Kidney (tissue), 14 donors: ENCODE data around the gene PGBD5. TPM values are rescaled to one million over a fixed set of nuclear protein-coding genes. Genes with fewer than 3 reads are reported as not detected.

ENCODE experiments used
- DNase-seq, 5 donors: peaks; one replicate each; pipeline ENCODE4 v3.0.0-alpha.2; 2013 to 2020
- FAIRE-seq: peaks from 2 replicates; lab custom pipeline; 2012; peaks lifted over from hg19 to GRCh38; lab: Jason Lieb, UNC
- H3K27ac ChIP-seq, 2 donors: one replicate each; pipeline ENCODE4 v1.7.0; 2013; ENCODE audit warnings: low read depth in 2 of 2, low read length in 2 of 2, inconsistent platforms in 1 of 2
- H3K27me3 ChIP-seq: one replicate; pipeline ENCODE4 v1.7.1; 2013; ENCODE audit warnings: low read length, inconsistent platforms; ENCODE audit not compliant: control insufficient read depth, insufficient read depth
- H3K36me3 ChIP-seq, 3 donors: one replicate each; pipeline versions ENCODE4 v1.7.0 to v1.7.1; 2013; ENCODE audit warnings: low read length in 3 of 3, control low read depth in 1 of 3, inconsistent platforms in 1 of 3; ENCODE audit not compliant: insufficient read depth in 3 of 3, control insufficient read depth in 2 of 3
- H3K4me1 ChIP-seq, 3 donors: one replicate each; pipeline versions ENCODE4 v1.7.0 to v1.7.1; 2013; ENCODE audit warnings: low read length in 3 of 3, inconsistent platforms in 1 of 3, low read depth in 1 of 3; ENCODE audit not compliant: control insufficient read depth in 2 of 3, insufficient read depth in 2 of 3
- H3K4me3 ChIP-seq, 3 donors: one replicate each; pipeline versions ENCODE4 v1.7.0 to v1.8.1; 2013; ENCODE audit warnings: low read length in 3 of 3, control low read depth in 1 of 3, inconsistent platforms in 1 of 3
- H3K9ac ChIP-seq, 3 donors: one replicate each; pipeline versions ENCODE4 v1.7.0 to v1.7.1; 2013; ENCODE audit warnings: low read length in 3 of 3, control low read depth in 1 of 3, inconsistent platforms in 1 of 3
- H3K9me3 ChIP-seq, 3 donors: one replicate each; pipeline versions ENCODE4 v1.7.0 to v1.7.1; 2013; ENCODE audit warnings: low read length in 3 of 3, control low read depth in 1 of 3, inconsistent platforms in 1 of 3; ENCODE audit not compliant: control insufficient read depth in 2 of 3, insufficient read depth in 1 of 3
- CTCF ChIP-seq: IDR thresholded peaks from 3 replicates; pipeline ENCODE4 v1.5.1; 2012; ENCODE audit warnings: mild to moderate bottlenecking, moderate library complexity, borderline replicate concordance; ENCODE audit not compliant: insufficient read depth; ENCODE audit errors: extremely low read depth
- intact Hi-C: fragments of 100-400 bp; cut with DNase I; formaldehyde crosslinking; loops from one replicate; pipeline ENCODE4 v1.11.1; 2022
- polyA plus RNA-seq: library from polyadenylated mRNA; stranded (reverse); fragments of 350-450 nt; fragmentation: Illumina TruSeq; extraction: RNeasy Lipid Tissue Mini Kit (QIAGEN cat#74804); gene quantifications from one replicate; pipeline ENCODE4 v1.2.3, GENCODE V29; 2014; ENCODE audit warnings: low read depth, low replicate concordance; ENCODE audit not compliant: insufficient read depth
- total RNA-seq: library from RNA; stranded (reverse); fragmentation: NEBNext Ultra II Directional; extraction: Animal tissue kit (Norgen Biotek cat#: 25700); gene quantifications from one replicate; pipeline ENCODE4 v1.2.1, GENCODE V29; 2021
- donor health status: control.
- donor health status: control.
- donor health status: control.
- donor health status: control.
- donor health status: control.
- donor health status: DM: yes; HTN: yes; CAD: no.
- donor health status: Normal renal cell carcinoma (clear cell type).

PGBD5 gene
- total and polyA plus RNA-seq, 2 donors from 2014 or later, result 2.0 to 3.7 TPM

- DNase-seq (no peak), FAIRE-seq (no peak)
- intact Hi-C loops, result no loop called here
- peaks cover 0 to 20% (median 14%) of the 10 kb centered on the region in 3 donors for H3K36me3 ChIP-seq
- H3K4me1 ChIP-seq, result peaks cover 0 to 7% (median 5%) of the 10 kb centered on the region in 3 donors
- no peak for TF ChIP-seq CTCF
- H3K27me3 ChIP-seq, result no peaks in the 10 kb centered on the region
- no peaks in the 10 kb centered on the region for H3K9me3 ChIP-seq
- H3K4me3 ChIP-seq, result no peak overlapping the region
- no peak overlapping the region for H3K9ac ChIP-seq
- no peak overlapping the region for H3K27ac ChIP-seq
Measured at GRCh38 chr1:230265200-230266115, 160.7 kb downstream of the PGBD5 start.

Other genes with a start within 250 kb of the PGBD5 start
- gene COG2, start 216.1 kb upstream of the PGBD5 start, total RNA-seq, result 30.7 TPM
- gene COG2, start 216.1 kb upstream of the PGBD5 start, polyA plus RNA-seq, result 17.9 TPM